Measurements from ENCODE around the gene SPSB4. TPM values are rescaled to one million over a fixed set of nuclear protein-coding genes. Genes with fewer than 3 reads are reported as not detected.
A peak's percentile ranks its signal among the peaks of the same experiment; 100 is the strongest.
"Not testable (repeated sequence)": the region's sequence is repeated elsewhere in the genome, so short reads cannot be mapped to it uniquely, and the experiment has no call there.

Gene SPSB4
- total RNA-seq, 4 donors from 2014 or later, result 0.14 TPM; not detected in 3

DNA sequence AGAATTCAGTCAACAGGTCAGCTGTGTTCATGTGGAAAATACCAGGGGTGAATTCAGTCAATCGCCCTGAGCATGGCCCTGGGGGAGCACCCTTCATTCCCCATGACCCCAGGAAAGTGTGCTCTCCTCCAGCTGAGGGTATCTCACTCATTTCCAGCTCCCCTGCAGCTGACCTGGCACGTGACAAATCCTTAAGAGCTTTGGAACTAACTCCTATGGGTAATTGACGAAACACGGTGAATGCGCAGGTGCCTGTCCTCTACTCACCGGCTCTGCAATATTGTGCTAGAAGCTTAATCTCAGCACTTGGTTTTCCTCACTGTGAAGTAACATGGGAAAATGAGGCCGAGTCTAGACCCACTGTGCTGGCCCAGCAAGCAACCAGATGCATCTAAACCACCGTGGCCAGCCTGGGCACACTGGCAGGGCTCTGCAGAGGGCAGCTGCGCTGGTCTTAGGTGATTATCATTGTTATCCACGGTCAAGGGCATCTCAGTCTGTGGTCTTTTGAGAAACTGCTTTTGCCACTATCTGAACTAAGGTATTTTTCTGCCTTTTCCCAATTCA lies 63.1 kb downstream of the SPSB4 start:
- H3K36me3 ChIP-seq, result no peaks in the 10 kb centered on the region
- 83% methylated on average over 10 of the region's 10 CpGs; no CpG with 5 or more reads in 1 of the 2 donors for WGBS, 2 donors (ENCODE audit: low coverage in 1 of 2)
- DNase-seq, result no peak
- no peaks in the 10 kb centered on the region for H3K27me3 ChIP-seq
- TF ChIP-seq POLR2A (IDR thresholded peaks at IDR 0.05), result no peak
- no peak for TF ChIP-seq EP300 (IDR thresholded peaks at IDR 0.05; ENCODE audit: low read depth)
- intact Hi-C loops (cut with DNase I; ENCODE audit: low total_unique reads) (no loop called here), in situ Hi-C loops (cut with MboI; ENCODE audit: low pct_ligation_motif_present in 1 of 4, low pct_unique_long_range_greater_than_20kb in 1 of 4, low sequenced_read_pairs in 3 of 4) (loop anchor here in 3 of 4 donors (25.0 kb wide), 2 partner anchors 102 to 227 kb away; no protein-coding TSS in a partner anchor)
- no peaks in the 10 kb centered on the region for H3K9me3 ChIP-seq
- H3K27ac ChIP-seq, result no peak overlapping the region
- H3K4me1 ChIP-seq, result peaks cover 0 to 4% (median 0%) of the 10 kb centered on the region in 4 donors
- no peak overlapping the region for H3K4me3 ChIP-seq

DNA sequence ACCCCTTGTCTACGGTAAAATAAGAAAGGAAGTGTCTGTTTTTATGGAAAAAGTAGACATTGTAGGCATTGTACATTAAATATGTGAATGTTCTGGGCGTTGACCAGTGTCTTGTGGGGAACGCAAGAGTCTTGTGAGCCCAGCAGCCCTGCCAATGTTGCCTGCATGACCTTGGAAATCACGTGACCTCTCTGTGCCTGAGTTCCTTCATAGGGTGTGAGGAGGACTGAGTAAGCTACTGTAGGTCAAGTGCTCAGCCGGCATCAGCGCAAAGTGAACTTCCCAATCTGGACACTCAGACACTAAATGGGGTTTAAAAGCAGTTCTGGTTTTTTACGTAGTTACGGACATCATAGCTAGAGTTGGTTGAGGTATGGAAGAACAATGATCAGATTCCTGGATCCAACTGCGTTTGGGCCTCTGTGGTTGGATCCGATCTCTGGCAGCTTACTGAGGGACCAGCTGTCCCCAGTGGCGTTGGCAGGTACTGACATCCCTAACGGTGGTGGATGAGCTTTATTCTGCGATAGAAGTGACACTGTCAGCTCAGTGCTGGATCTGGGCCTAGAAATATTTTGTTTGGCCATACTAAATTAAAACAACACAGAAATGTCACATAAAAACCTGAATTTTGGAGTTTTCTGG lies 63.8 kb downstream of the SPSB4 start:
- intact Hi-C loops (cut with DNase I; ENCODE audit: low total_unique reads), result no loop called here
- no peak for DNase-seq

DNA sequence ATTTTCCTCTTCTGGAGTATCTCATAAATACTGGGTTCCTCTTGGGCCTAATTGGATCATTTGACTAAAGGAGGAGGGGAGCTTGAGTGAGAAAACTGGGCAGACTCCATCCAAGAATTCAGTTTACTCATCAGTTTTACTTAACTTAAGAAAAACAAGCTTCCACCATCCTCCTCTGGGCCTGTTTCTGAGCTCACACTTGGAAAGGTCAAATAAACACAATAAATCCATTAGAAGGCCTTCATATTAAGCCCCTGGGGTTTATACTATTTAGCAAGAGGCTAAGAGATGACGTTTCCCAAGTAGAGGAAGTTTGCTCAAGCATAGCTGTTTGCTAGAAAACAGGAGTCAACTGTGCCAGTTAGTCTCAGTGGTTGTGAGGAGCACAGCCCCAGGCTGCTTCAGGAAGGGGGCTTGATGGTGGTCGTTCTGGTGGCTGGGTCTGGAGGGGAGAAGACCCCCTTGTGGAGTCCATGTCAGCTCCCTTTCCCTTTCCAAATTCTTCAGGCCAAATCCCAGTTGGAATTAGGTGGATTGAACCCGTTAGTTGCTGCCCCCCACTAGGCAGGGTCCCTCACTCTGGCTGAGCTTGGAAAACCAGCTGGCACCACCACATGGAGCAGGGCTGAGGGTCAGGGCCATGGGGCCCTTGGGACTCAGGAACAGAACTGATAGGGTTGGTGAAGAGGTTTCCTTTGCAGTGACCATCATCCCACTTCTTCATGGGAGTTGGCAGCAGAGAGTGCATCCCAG lies 64.8 kb downstream of the SPSB4 start:
- Histone ChIP-seq H3K9me3 (no peaks in the 10 kb centered on the region), H3K4me1 (peaks cover 0 to 4% (median 0%) of the 10 kb centered on the region in 4 donors), H3K4me3 (no peak overlapping the region), H3K36me3 (no peaks in the 10 kb centered on the region), H3K27ac (peak overlapping the region in 3 of 4 donors; percentile 42 to 69 (median 46)), H3K27me3 (no peaks in the 10 kb centered on the region)
- in situ Hi-C loops (cut with MboI; ENCODE audit: low pct_ligation_motif_present in 1 of 4, low pct_unique_long_range_greater_than_20kb in 1 of 4, low sequenced_read_pairs in 3 of 4) (loop anchor here in 3 of 4 donors (25.0 kb wide), 2 partner anchors 104 to 229 kb away; no protein-coding TSS in a partner anchor), intact Hi-C loops (cut with DNase I; ENCODE audit: low total_unique reads) (no loop called here)
- 34% methylated on average over 3 of the region's 3 CpGs; no CpG with 5 or more reads in 1 of the 2 donors for WGBS, 2 donors (ENCODE audit: low coverage in 1 of 2)
- DNase-seq, result no peak
- TF ChIP-seq POLR2AphosphoS5 (IDR thresholded peaks at IDR 0.05) (peak in 2 of 3 donors; percentile 31 to 71), POLR2A (IDR thresholded peaks at IDR 0.05) (no peak), EP300 (IDR thresholded peaks at IDR 0.05; ENCODE audit: low read depth) (no peak)
- TF ChIP-seq, protein P1, sequence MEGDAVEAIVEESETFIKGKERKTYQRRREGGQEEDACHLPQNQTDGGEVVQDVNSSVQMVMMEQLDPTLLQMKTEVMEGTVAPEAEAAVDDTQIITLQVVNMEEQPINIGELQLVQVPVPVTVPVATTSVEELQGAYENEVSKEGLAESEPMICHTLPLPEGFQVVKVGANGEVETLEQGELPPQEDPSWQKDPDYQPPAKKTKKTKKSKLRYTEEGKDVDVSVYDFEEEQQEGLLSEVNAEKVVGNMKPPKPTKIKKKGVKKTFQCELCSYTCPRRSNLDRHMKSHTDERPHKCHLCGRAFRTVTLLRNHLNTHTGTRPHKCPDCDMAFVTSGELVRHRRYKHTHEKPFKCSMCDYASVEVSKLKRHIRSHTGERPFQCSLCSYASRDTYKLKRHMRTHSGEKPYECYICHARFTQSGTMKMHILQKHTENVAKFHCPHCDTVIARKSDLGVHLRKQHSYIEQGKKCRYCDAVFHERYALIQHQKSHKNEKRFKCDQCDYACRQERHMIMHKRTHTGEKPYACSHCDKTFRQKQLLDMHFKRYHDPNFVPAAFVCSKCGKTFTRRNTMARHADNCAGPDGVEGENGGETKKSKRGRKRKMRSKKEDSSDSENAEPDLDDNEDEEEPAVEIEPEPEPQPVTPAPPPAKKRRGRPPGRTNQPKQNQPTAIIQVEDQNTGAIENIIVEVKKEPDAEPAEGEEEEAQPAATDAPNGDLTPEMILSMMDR (IDR thresholded peaks at IDR 0.05), result no peak

More for the DNA sequence above, 63.8 kb downstream of the SPSB4 start:
- Histone ChIP-seq H3K4me3 (no peak overlapping the region), H3K36me3 (no peaks in the 10 kb centered on the region), H3K27me3 (no peaks in the 10 kb centered on the region), H3K4me1 (peaks cover 0 to 4% (median 0%) of the 10 kb centered on the region in 4 donors), H3K27ac (peak overlapping the region; percentile 27 to 46 (median 42)), H3K9me3 (no peaks in the 10 kb centered on the region)
- 58 to 73% methylated on average over 4 to 13 of the region's 13 CpGs for WGBS, 2 donors (ENCODE audit: low coverage in 1 of 2)
- TF ChIP-seq POLR2AphosphoS5 (IDR thresholded peaks at IDR 0.05), result no peak
- no peak for TF ChIP-seq EP300 (IDR thresholded peaks at IDR 0.05; ENCODE audit: low read depth)
- TF ChIP-seq, protein P1 (IDR thresholded peaks at IDR 0.05), result peak in 4 of 5 experiments; percentile 13 to 29 (median 23)
- in situ Hi-C loops (cut with MboI; ENCODE audit: low pct_ligation_motif_present in 1 of 4, low pct_unique_long_range_greater_than_20kb in 1 of 4, low sequenced_read_pairs in 3 of 4), result loop anchor here in 3 of 4 donors (25.0 kb wide), 2 partner anchors 103 to 228 kb away; no protein-coding TSS in a partner anchor

DNA sequence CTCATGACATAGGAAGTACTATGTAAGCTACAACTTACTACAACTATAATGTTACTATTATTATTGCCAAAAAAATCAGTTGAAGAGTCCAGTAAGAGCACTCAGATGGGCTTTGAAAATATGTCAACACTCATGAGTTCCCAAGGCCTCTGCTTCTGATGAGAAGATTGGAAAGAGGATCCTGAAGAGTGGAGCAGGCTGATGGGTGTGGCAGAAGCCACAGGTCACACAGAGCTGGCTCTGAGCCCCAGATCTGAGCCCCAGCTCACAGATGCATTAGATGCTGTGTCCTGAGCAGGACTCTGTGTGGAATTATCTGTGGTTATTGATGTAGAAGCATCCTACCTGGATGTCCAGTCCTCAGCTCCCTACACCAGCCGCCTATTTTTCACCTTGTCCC lies 65.6 kb downstream of the SPSB4 start:
- DNase-seq, result no peak
- H3K36me3 ChIP-seq, result no peaks in the 10 kb centered on the region
- peaks cover 0 to 4% (median 0%) of the 10 kb centered on the region in 4 donors for H3K4me1 ChIP-seq
- H3K9me3 ChIP-seq, result no peaks in the 10 kb centered on the region
- no peaks in the 10 kb centered on the region for H3K27me3 ChIP-seq
- TF ChIP-seq POLR2AphosphoS5 (IDR thresholded peaks at IDR 0.05) (no peak), EP300 (IDR thresholded peaks at IDR 0.05; ENCODE audit: low read depth) (no peak), POLR2A (IDR thresholded peaks at IDR 0.05) (no peak)
- TF ChIP-seq, protein P1 (IDR thresholded peaks at IDR 0.05), result no peak
- no peak overlapping the region for H3K4me3 ChIP-seq
- no peak overlapping the region for H3K27ac ChIP-seq
- in situ Hi-C loops (cut with MboI; ENCODE audit: low pct_ligation_motif_present in 1 of 4, low pct_unique_long_range_greater_than_20kb in 1 of 4, low sequenced_read_pairs in 3 of 4) (loop anchor here in 3 of 4 donors (25.0 kb wide), 2 partner anchors 104 to 229 kb away; no protein-coding TSS in a partner anchor), intact Hi-C loops (cut with DNase I; ENCODE audit: low total_unique reads) (no loop called here)
- WGBS, 2 donors (ENCODE audit: low coverage in 1 of 2), result 94 to 100% methylated on average over 1 of the region's 1 CpG

DNA sequence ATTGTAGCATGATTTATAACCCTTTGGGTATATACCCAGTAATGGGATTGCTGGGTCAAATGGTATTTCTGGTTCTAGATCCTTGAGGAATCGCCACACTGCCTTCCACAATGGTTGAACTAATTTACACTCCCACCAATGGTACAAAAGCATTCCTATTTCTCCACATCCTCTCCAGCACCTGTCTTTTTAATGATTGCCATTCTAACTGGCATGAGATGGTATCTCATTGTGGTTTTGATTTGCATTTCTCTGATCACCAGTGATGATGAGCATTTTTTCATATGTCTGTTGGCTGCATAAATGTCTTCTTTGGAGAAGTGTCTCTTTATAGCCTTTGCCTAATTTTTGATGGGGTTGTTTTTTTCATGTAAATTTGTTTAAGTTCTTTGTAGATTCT lies 66.8 kb downstream of the SPSB4 start:
- H3K27ac ChIP-seq; H3K4me3 ChIP-seq; H3K36me3 ChIP-seq; H3K4me1 ChIP-seq; H3K9me3 ChIP-seq; DNase-seq; intact Hi-C loops (cut with DNase I; ENCODE audit: low total_unique reads); H3K27me3 ChIP-seq: not testable (repeated sequence)
- 84 to 100% methylated on average over 1 of the region's 1 CpG for WGBS, 2 donors (ENCODE audit: low coverage in 1 of 2)
- in situ Hi-C loops (cut with MboI; ENCODE audit: low pct_ligation_motif_present in 1 of 4, low pct_unique_long_range_greater_than_20kb in 1 of 4, low sequenced_read_pairs in 3 of 4), result loop anchor here in 3 of 4 donors (25.0 kb wide), 2 partner anchors 106 to 231 kb away; no protein-coding TSS in a partner anchor

All from transverse colon (tissue), 4 donors.